GM18907 (cell line): Measurements from ENCODE around the gene SPNS3.

ENCODE experiments used
- ATAC-seq: cut with Tn5 transposase; IDR thresholded peaks from one replicate; pipeline ENCODE4 v1.9.1; 2021; ENCODE audit warnings: mild to moderate bottlenecking, moderate library complexity; ENCODE audit not compliant: unreplicated experiment

SPNS3 gene

DNA sequence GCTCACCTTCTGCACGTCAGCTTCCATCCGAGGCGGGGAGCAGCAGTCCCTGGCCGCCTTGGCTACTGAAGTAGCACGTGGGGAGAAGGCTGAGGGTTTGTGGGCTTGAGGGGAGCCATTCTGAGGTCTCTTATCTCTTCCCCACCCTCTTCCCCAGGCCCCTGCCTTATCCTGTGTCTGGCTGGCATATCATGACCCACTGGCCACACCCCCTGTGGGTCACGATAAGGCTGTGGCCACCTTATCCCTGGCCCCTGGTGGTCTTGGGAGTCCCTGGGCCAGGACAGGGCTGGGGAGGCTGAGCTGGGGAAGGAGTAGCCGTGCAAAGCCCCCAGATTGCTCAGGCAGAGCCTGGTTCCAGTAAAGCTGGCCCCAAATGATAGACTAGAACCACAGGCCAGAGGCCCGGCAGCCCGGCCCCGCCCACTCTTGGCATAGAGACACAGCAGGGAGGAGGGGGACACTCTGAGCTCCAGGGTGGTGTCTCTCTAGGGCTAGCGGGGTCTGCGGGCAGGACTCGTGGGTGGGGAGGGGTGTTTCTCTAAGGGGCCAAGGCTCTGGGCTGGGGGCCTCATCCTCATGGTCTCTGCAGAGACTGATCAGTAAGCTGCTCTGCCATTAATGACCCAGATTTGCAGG, 72.6 kb downstream of the SPNS3 start:
- ATAC-seq: no peak

- ATAC-seq: no peak
These were observed 73.2 kb downstream of the SPNS3 start for GRCh38 chr17:4506892-4507291.

DNA sequence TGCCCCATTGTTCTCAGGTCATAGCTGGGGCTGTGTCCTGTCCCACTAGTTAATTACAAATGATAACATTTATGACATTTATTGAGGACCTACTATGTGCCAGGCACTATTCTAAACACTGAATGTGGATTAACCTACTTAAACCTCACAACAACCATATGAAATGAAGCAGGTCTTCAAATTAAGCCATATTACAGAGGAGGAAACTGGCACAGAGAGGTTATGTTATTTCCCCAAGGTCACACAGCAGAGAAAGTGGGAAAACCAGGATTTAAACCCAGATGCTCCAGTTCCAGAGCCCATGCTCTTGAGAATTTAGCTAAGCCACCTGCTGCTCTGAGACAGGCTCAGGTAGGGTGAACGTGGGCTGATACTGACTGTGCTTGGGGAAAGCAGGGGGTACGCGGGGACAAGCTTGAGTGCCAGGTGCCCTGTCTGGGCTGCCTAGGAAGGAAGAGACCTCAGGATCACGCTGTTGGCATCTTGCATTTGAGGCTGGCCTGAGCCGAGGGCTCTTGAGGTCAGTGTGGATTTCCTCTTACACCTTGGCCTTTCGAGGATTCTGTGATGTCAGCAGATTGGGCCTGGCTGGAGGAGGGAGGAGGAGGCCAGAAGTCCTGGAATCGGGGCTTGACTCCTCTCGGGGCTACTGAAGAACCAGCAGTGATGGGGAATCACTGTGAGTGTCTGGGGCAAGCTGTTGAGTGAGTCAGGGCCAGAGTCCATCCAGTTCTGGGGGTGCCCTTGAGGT, 73.8 kb downstream of the SPNS3 start:
- no peak for ATAC-seq

DNA sequence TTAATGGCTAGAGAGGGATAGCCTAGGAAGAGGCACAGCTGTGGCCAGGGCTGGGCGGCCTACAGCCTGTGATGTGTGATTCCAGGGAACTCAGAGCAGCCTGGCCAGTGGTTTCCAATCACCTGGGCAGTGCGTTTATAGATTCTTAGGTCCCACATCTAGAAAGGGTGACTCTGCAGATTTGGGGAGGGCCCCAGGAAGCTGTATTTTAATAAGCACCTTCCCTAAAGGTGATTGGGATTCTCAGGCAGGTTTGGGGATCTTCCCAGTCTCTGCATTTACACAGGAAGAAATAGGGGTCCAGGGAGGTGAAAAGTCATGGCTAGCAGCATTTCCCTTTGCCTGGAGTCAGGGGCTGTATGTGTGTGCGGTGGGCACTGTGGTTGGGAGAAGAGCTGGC, 74.5 kb downstream of the SPNS3 start:
- ATAC-seq: no peak

GRCh38 chr17:4509401-4509800, 75.7 kb downstream of the SPNS3 start:
- ATAC-seq: no peak

DNA sequence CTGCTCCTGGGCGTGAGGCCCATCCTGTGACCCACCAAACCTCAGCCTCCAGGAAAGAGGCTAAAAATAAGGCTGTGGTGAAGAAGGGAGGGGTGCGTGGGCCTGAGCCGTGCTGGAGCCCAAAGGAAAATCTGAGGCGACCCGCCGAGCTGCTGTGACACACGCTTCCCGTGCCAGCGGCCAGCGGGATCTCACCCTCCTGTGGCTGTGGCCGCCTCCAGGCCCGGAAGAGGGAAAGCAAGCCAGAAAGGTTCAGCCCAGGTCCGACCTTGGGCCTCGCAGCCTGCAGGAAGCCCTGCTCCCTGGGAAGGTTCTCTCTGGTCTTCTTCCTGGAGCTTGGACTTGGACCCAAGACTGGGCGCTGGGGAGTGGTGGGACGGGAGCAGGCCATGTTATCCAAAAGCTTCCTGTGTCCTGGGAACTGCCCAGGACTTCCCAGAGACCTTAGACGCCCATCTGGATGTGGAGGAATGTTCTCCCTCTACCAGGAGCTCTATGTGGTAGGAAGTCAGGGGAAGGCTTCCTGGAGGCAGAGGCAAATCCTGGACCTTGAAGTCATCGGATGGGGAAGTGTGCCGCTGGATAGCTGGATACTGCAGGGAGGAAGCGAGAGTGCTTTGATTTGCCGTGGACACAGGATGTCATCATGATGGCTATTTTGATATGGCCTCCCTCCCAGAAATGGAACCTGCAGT, 76.3 kb downstream of the SPNS3 start:
- ATAC-seq: no peak

- no peak for ATAC-seq
These were observed 76.8 kb downstream of the SPNS3 start for GRCh38 chr17:4510618-4510941.

- ATAC-seq: no peak
These were observed 77.6 kb downstream of the SPNS3 start for GRCh38 chr17:4511199-4511932.

DNA sequence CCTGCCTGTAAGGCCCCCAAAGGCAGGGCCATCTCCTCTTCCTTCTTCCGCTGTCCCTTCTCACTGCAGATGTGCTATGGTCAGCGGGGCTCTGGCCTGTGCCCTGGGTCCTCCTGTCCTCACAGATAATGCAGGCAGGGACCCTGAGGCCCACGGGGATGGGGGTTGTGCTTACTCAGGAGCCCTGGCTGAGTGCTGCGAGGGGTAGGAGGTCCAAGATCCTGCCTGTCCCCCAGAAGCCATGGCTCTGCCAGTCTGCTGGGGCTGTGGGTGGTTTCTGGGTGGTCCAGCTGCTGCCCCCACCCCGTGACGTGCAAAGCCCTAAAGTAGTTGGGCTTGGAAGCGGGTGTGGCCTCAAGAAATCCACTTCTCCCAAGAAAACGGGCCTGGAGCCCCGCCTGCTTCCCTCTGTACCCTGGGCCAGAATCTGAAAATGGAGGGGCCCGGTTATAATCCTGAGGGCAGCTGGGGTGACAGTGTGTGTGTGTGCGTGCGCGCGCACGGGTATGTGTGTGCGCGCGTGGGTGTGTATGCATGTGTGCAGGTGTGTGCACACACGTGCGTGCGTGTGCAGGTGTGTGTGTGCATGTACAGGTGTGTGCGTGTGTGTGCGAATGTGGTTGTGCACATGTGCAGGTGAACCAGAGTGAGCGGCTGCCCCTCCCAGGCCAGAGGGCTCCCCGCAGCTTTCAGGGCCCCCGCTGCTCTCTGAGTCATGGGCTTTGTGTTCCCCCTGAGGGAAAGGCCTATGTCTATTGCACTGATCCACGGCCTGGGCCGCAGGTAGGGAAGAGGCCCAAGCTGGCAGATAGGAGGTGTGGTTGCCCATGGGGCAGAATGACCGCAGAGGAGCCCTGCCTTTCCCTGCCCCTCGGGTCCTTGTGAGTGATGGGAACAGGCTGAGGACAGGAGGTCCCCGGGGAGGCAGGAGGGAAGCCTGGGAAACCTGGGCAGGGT, 78.7 kb downstream of the SPNS3 start:
- ATAC-seq: no peak

DNA sequence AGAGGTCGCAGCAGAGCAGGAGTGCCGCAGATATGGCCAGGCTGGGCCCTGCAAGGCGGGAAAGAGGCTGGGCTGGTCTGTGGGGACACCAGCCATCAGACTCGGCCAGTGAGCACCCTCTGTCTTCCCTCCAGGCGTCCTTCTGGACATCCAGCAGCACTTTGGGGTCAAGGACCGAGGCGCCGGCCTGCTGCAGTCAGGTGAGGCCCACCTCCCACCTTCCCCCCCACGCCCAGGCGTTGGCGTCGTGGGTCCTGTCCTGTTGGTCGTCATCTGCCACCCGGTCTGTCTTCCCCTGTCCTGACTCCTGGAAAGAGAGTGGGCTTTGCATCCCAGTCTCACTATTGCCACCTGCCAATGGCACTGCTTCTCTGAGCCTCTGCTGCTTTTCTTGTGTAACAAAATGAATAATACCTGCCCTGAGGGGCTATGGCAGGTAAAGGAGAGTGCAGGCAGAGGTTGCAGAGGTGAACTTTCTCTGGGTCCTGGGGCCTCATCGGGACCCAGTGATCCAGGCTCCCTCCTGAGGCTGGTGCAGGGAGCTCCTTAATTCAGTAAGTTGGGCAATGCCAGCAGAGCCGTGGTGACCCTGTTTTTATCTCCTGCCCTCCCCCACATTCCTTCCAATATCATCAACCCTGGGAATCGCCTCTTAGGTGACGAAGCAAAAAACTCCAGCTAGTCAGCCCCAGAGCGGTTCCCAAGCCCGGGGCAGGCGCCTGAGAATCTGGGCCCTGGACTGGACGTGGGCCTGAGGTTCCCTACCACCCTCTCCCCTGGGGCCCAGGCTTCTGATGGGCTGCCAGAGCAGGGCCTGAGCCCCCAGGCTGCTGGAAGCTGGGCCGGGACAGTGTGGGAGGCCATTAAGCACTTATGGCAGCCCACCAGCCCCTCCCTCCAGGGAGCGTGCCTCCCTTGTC, 79.6 kb downstream of the SPNS3 start:
- ATAC-seq: no peak

- no peak for ATAC-seq
These were observed 80.5 kb downstream of the SPNS3 start for GRCh38 chr17:4514206-4514605.

DNA sequence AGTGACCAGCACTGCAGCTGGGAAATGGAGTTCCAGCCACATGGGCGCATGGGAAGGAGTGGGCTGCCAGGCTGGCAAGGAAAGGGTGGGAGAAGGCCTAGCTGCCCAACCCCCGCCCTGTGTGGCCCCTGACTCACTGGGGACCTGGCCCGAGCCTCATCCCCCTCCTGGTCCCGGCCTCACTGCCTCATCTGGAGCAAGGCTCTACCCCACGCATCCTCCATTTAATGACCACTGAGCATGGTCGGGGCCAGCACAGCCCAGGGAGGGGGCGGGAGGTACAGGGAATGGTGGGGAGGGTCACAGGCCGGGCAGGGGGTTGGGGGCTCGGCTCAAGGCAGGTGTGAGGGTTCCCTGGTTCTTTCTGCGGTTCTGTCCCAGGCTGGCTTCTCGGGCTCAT, 81.0 kb downstream of the SPNS3 start:
- no peak for ATAC-seq

GRCh38 chr17:4515501-4515900, 81.8 kb downstream of the SPNS3 start:
- ATAC-seq: no peak

DNA sequence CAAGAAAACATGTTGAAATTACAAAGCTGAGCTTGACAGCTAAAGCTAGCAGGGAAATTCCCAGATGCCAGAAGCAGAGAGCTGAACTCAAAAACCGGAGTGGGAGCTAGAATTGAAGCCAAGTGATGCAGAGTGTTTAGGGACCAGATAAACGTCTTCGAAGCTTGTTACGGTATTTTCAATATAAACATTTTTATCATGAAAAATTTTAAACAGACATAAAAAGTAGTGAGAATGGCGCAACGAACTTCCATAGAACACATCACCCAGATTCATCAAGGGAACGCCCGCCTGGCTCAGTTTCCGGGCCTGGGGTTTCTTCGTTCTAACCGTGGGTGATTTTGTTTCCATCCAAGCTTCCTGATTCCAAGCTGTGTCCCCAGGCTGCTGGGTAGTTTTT, 83.0 kb downstream of the SPNS3 start:
- no peak for ATAC-seq

GRCh38 chr17:4518901-4519300, 85.2 kb downstream of the SPNS3 start:
- ATAC-seq: no peak

GRCh38 chr17:4519361-4519788, 85.6 kb downstream of the SPNS3 start:
- no peak for ATAC-seq

DNA sequence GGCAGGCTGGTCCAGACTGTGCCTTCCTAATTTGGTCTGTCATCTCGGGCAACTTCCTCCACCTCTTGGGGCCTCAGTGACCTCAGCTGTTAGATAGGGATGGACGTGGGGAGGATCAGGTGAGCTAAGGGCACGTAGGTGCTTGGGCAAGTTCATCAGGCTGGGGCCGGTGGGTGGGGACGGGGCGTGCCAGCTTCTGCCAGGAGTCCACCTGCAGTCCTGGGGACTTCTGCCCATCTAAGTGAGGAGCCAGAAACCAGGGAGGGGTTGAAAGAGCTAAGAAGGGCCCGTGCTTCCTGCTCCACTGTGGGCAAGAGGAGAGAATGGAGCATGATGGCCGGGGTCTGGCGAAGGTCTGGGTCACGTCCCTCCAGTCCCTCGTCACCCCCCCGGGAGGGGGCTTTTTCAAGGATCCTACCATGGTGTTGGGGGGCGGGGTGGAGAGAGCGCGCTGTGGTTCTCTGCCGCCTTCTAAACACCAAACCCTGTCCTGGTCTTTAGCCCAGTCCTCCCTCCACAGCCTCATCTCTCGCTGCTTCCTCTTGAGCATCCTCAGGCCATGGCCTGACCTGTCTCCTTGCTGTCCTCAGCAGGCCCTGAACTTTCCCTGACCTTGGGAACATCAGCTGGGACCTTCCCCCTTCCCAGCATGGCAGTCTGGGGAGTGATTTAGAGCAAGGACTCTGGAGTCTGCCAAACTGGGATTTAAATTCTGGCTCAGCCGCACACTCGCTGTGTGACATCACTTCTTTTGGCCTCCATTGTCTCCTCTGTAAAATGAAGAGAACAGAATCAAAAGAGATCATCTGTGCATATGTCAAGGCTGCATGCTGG, 86.5 kb downstream of the SPNS3 start:
- ATAC-seq: no peak

- no peak for ATAC-seq
These were observed 87.3 kb downstream of the SPNS3 start for GRCh38 chr17:4520894-4521600.
